Small intestine (tissue), 7 donors: Measurements from ENCODE around the gene IFT88. TPM values are rescaled to one million over a fixed set of nuclear protein-coding genes. Genes with fewer than 3 reads are reported as not detected.
A peak's percentile ranks its signal among the peaks of the same experiment; 100 is the strongest.

Experiments
- DNase-seq, 2 donors: peaks; one replicate each; pipeline versions ENCODE4 v3.0.0 to v3.0.0-alpha.2; 2013
- FAIRE-seq: peaks from 2 replicates; lab custom pipeline; 2012; peaks lifted over from hg19 to GRCh38; lab: Jason Lieb, UNC
- H3K27ac ChIP-seq, 3 donors: one replicate each; pipeline ENCODE4 v1.5.1; 2013; ENCODE audit warnings: low read length in 2 of 3, mild to moderate bottlenecking in 2 of 3, control low read depth in 1 of 3, inconsistent platforms in 1 of 3, low read depth in 1 of 3, moderate library complexity in 1 of 3
- H3K27me3 ChIP-seq, 3 donors: one replicate each; pipeline ENCODE4 v1.6.1; 2013; ENCODE audit warnings: low read length in 3 of 3, inconsistent platforms in 1 of 3; ENCODE audit not compliant: control insufficient read depth in 3 of 3, insufficient read depth in 3 of 3
- H3K36me3 ChIP-seq, 3 donors: one replicate each; pipeline ENCODE4 v1.6.1; 2013; ENCODE audit warnings: low read length in 3 of 3, inconsistent platforms in 1 of 3, low read depth in 1 of 3, mild to moderate bottlenecking in 1 of 3, moderate library complexity in 1 of 3; ENCODE audit not compliant: control insufficient read depth in 3 of 3, insufficient read depth in 2 of 3
- H3K4me1 ChIP-seq, 3 donors: one replicate each; pipeline ENCODE4 v1.6.1; 2013; ENCODE audit warnings: low read length in 2 of 3, inconsistent platforms in 1 of 3, low read depth in 1 of 3, mild to moderate bottlenecking in 1 of 3, moderate library complexity in 1 of 3; ENCODE audit not compliant: control insufficient read depth in 3 of 3, insufficient read depth in 2 of 3
- H3K4me3 ChIP-seq, 3 donors: one replicate each; pipeline ENCODE4 v1.5.1; 2013; ENCODE audit warnings: low read length in 3 of 3, control low read depth in 1 of 3, inconsistent platforms in 1 of 3, low read depth in 1 of 3, mild to moderate bottlenecking in 1 of 3, moderate library complexity in 1 of 3
- H3K9me3 ChIP-seq, 2 donors: one replicate each; pipeline ENCODE4 v1.6.1; 2013; ENCODE audit warnings: low read depth in 1 of 2, low read length in 1 of 2; ENCODE audit not compliant: control insufficient read depth in 2 of 2, insufficient read depth in 1 of 2
- WGBS, 3 donors: extraction: QIAGEN DNeasy Blood & Tissue Kit; methylation state at CpG; one replicate each; pipeline ENCODE4 v1.1.7; 2013; 5-methylcytosine and 5-hydroxymethylcytosine counted together
- polyA plus RNA-seq, 4 donors: library from polyadenylated mRNA; stranded (reverse) in 3 of 4; unstranded in 1 of 4; fragments of 200-250 nt in 3 of 4; fragments of 120-200 nt in 1 of 4; gene quantifications; one replicate each; pipeline versions ENCODE4 v1.2.1 to v1.2.3, GENCODE V29; 2013
- donor health status: healthy with polysubstance abuse.
- donor health status: control.
- donor health status: control.
- donor health status: Bipolar disorder and iron deficiency.
- donor health status: healthy.

The IFT88 gene
- polyA plus RNA-seq, 4 donors: 11.0 to 21.4 (median 13.5) TPM

DNA sequence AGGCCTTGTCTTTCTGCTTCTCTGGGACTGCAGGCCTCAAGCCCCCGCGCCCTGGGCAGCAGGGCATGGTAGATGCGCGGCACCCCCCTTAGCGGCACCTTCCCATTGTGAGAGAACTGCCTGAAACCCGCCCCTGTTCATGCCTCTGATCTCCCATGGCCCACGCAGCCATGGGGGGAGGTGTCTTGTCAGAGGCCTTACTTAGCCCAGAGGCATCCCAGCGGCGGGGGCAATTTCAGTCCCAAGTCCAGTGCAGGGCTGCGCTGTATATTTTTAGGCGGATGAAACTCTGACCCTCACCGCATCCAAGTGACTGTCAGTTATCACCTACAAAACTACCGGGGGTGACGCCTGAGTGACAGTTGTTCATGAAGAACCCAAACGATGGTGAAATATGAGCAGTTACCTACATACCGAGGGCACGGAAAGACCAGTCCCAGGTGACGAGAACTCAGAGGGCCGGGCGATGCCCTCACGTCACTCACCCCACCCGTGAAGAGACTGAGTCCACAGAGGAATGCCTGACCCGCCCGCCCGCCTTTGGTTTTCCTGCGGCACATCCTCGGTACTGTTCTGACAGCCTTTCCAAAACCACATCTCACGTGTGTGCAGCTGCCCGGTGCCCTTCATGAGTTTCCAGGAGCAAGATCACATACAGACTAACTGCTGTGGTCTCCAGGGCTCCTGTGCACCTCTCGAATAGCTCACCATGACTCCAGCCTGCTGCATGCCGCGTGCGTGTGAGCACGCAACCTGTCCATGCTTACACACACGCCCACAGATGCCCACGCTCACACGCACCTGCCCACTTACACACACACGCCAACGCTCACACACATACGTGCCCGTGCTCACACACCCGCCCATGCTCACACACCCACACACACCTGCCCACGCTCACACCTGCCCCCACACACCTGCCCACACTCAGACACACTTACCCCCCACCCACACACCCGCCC is 150.9 kb downstream of the IFT88 start:
- 84 to 91% (median 88%) methylated on average over 44 of the region's 44 CpGs for WGBS, 3 donors
- Histone ChIP-seq H3K9me3 (no peaks in the 10 kb centered on the region), H3K27ac (no peak overlapping the region), H3K27me3 (peaks cover 0 to 23% (median 16%) of the 10 kb centered on the region in 3 donors), H3K4me1 (peaks cover 0 to 3% (median 0%) of the 10 kb centered on the region in 3 donors), H3K36me3 (peaks cover 0 to 8% (median 0%) of the 10 kb centered on the region in 3 donors), H3K4me3 (no peak overlapping the region)
- FAIRE-seq (no peak), DNase-seq (no peak)

DNA sequence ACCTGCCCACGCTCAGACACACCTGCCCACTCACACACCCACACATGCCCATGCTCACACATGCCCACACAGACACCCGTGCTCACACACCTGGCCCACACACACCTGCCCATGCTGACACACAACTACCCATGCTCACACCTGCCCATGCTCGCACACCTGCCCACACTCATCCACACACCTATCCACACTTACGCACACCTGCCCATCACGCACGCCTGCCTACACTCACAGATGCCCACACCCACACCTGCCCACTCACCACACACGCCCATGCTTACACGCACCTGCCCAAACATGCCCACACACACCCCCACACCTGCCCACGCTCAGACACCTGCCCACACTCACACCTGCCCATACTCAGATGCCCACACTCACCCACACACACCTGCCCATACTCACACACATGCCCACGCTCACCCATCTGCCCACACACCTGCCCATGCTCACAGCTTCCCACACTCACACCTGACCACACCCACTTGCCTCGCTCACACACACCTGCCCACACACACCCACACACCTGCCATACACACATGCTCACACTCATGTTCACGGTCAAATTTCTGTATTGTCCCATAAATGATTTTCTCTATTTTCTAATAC is 152.1 kb downstream of the IFT88 start:
- H3K36me3 ChIP-seq: peaks cover 0 to 8% (median 0%) of the 10 kb centered on the region in 3 donors
- DNase-seq (no peak), FAIRE-seq (no peak)
- no peak overlapping the region for H3K27ac ChIP-seq
- H3K4me1 ChIP-seq: peaks cover 0 to 3% (median 0%) of the 10 kb centered on the region in 3 donors
- no peak overlapping the region for H3K4me3 ChIP-seq
- WGBS, 3 donors: 70 to 93% (median 72%) methylated on average over 12 of the region's 12 CpGs
- no peaks in the 10 kb centered on the region for H3K9me3 ChIP-seq
- H3K27me3 ChIP-seq: peaks cover 0 to 19% (median 16%) of the 10 kb centered on the region in 3 donors

DNA sequence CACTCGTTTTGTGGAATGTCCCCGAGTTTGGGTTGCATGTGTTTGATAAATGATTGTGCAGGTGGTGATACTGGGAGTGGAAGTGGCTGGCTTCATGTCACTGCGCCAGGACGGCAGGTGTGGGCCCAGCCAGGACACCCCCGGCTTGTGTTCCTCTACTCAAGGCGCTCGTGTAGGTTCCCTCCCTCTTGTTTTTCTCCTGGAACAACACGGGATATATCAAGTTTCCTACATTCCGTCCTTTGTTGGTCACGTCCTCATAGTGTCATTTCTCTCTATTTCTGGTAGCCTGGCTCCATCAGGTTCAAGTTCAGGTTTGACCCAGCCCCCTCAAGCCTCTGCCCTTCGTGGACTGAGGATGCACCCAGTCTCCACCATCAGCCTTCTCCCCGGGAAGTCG is 152.8 kb downstream of the IFT88 start:
- Histone ChIP-seq H3K4me3 (no peak overlapping the region), H3K4me1 (peaks cover 0 to 3% (median 0%) of the 10 kb centered on the region in 3 donors), H3K36me3 (peaks cover 0 to 8% (median 0%) of the 10 kb centered on the region in 3 donors), H3K9me3 (no peaks in the 10 kb centered on the region), H3K27me3 (peaks cover 0 to 19% (median 16%) of the 10 kb centered on the region in 3 donors), H3K27ac (no peak overlapping the region)
- FAIRE-seq (no peak), DNase-seq (no peak)
- 62 to 81% (median 66%) methylated on average over 13 of the region's 13 CpGs for WGBS, 3 donors

DNA sequence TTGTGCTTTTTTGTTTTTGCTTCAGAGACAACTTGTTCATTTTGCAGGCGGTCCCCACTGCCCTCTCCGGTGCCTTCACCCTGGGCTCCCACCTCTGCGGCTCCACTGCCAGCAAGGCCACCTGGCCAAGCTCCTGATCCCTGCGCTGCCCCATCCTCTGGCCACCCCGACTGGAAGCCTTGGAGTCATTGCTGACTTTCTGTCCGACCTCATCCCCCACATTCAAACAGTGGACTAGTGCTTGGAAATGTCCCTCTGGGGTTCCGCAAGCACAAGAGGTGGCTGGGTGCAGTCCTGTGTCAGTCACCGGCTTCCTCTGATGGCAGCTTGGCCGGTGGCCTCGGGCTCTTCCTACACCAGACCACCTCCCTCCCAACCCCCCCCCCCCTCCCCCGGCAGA is 153.5 kb downstream of the IFT88 start:
- peaks cover 0 to 19% (median 16%) of the 10 kb centered on the region in 3 donors for H3K27me3 ChIP-seq
- no peaks in the 10 kb centered on the region for H3K9me3 ChIP-seq
- H3K4me1 ChIP-seq: peaks cover 0 to 3% (median 0%) of the 10 kb centered on the region in 3 donors
- FAIRE-seq: no peak
- DNase-seq: no peak
- WGBS, 3 donors: 90 to 92% (median 92%) methylated on average over 11 of the region's 11 CpGs
- no peak overlapping the region for H3K4me3 ChIP-seq
- peaks cover 0 to 8% (median 0%) of the 10 kb centered on the region in 3 donors for H3K36me3 ChIP-seq
- no peak overlapping the region for H3K27ac ChIP-seq

DNA sequence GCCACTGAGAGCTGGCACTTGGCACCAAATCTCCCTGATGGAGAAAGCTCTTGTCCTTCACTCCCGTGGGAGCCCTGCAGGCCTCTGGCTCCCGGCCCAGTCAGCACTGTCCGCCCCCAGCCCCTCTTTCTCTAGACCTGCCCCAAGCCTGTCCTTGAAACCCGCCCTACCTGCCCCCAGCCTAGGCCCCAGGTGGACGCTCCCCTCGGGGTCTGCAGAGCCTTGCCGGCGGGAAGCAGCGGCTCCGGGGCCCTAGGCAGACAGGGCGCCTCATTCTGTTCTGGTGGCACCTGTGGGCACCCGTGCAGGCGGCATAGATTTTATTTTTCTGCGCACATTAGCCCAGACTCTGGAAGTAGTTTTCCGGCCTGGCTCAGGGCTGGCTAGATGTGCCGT is 154.1 kb downstream of the IFT88 start:
- peak overlapping the region in 1 of 3 donors; percentile 21 for H3K4me3 ChIP-seq
- H3K27ac ChIP-seq: no peak overlapping the region
- DNase-seq: no peak
- H3K9me3 ChIP-seq: no peaks in the 10 kb centered on the region
- no peak for FAIRE-seq
- 68 to 79% (median 77%) methylated on average over 16 of the region's 16 CpGs for WGBS, 3 donors
- H3K27me3 ChIP-seq: peaks cover 0 to 19% (median 16%) of the 10 kb centered on the region in 3 donors
- H3K4me1 ChIP-seq: peaks cover 0 to 3% (median 0%) of the 10 kb centered on the region in 3 donors
- H3K36me3 ChIP-seq: peaks cover 0 to 8% (median 0%) of the 10 kb centered on the region in 3 donors

DNA sequence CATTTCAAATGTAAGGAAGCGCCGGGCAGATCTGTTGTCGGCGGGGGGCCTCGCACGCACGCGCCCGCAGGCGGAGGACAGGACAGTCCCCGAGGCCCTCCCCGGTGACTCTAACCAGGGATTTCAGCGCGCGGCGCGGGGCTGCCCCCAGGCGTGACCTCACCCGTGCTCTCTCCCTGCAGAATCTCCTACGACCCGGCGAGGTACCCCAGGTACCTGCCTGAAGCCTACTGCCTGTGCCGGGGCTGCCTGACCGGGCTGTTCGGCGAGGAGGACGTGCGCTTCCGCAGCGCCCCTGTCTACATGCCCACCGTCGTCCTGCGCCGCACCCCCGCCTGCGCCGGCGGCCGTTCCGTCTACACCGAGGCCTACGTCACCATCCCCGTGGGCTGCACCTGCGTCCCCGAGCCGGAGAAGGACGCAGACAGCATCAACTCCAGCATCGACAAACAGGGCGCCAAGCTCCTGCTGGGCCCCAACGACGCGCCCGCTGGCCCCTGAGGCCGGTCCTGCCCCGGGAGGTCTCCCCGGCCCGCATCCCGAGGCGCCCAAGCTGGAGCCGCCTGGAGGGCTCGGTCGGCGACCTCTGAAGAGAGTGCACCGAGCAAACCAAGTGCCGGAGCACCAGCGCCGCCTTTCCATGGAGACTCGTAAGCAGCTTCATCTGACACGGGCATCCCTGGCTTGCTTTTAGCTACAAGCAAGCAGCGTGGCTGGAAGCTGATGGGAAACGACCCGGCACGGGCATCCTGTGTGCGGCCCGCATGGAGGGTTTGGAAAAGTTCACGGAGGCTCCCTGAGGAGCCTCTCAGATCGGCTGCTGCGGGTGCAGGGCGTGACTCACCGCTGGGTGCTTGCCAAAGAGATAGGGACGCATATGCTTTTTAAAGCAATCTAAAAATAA is 154.7 kb downstream of the IFT88 start:
- DNase-seq: peak; percentile 47 to 58
- no peak for FAIRE-seq
- Histone ChIP-seq H3K4me1 (peaks cover 0 to 3% (median 0%) of the 10 kb centered on the region in 3 donors), H3K9me3 (no peaks in the 10 kb centered on the region), H3K4me3 (peak overlapping the region in 2 of 3 donors; percentile 21 to 26), H3K27me3 (peaks cover 0 to 19% (median 16%) of the 10 kb centered on the region in 3 donors), H3K27ac (no peak overlapping the region), H3K36me3 (peaks cover 0 to 8% (median 0%) of the 10 kb centered on the region in 3 donors)
- 7 to 12% (median 8%) methylated on average over 63 to 81 of the region's 81 CpGs for WGBS, 3 donors

DNA sequence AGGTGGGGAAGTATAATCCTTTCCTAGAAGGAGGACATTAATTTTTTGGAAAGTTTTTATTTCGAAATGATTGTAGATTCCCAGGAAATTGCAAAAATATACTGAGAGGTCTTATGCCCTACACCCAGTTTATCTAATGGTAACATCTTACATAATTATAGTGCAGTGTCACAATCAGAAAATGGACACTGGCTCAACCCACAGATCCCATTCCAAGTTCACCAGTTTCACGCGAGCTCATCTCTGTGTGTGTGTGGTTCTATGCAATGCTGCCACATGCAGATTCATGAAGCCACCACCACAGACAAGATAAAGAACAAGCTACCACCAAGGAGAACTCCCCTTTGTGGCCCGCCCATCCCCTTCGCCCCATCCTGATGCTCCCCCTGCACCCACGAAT is 160.9 kb downstream of the IFT88 start:
- no peaks in the 10 kb centered on the region for H3K9me3 ChIP-seq
- WGBS, 3 donors: 95 to 97% (median 97%) methylated on average over 6 of the region's 6 CpGs
- no peak overlapping the region for H3K27ac ChIP-seq
- DNase-seq (no peak), FAIRE-seq (no peak)
- H3K36me3 ChIP-seq: peaks cover 0 to 7% (median 0%) of the 10 kb centered on the region in 3 donors
- no peaks in the 10 kb centered on the region for H3K27me3 ChIP-seq
- H3K4me3 ChIP-seq: no peak overlapping the region
- no peaks in the 10 kb centered on the region for H3K4me1 ChIP-seq
